Heart left ventricle (tissue), 13 donors: ENCODE results near the gene ZNF610.

Experiments
- POLR2A ChIP-seq, 2 donors: fragments of 450-650 bp; IDR thresholded peaks; one replicate each; pipeline ENCODE4 v1.6.1; 2017; ENCODE audit warnings: antibody characterized with exemption in 2 of 2, mild to moderate bottlenecking in 2 of 2, moderate library complexity in 2 of 2
- TF ChIP-seq, protein P1 (sequence below), 12 donors: fragments of 200-600 bp; sonication (generic) in 4 of 12; IDR thresholded peaks; one replicate each; pipeline versions ENCODE4 v1.5.0 to v1.8.0; 2018 to 2022; ENCODE audit warnings: antibody characterized with exemption in 12 of 12, mild to moderate bottlenecking in 5 of 12
- donor health status: ischemic (EF 13 %, LVEDD 7.1; RV severe dilation, severe dysfunction).
- donor health status: DM: no; HTN: yes; CAD: no.
- donor health status: DM: no; HTN: no; CAD: no.
- donor health status: ischemic (EF 25% LVEDD 6.9; RV normal size, moderate dysfunction).
- donor health status: ischemic (EF 25% LVEDD 5.7; RV mildly dilated, moderate dysfunction).
- donor health status: ischemic (EF 35%, LVEDD 5.7; RV mildly dilated, moderate dysfunction).
- donor health status: nonischemic (EF 11% LVEDD 7.7; RV severe dilation, severe dysfunction).
- donor health status: DM: yes; HTN: yes; CAD: no.
- donor health status: PGD.
- donor health status: ischemic (EF 29% LVEDD 5.4; RV normal size, mild dysfunction).
- donor health status: nonischemic (EF 23%, LVEDD 6.1; RV moderate dilation, normal function).

DNA sequence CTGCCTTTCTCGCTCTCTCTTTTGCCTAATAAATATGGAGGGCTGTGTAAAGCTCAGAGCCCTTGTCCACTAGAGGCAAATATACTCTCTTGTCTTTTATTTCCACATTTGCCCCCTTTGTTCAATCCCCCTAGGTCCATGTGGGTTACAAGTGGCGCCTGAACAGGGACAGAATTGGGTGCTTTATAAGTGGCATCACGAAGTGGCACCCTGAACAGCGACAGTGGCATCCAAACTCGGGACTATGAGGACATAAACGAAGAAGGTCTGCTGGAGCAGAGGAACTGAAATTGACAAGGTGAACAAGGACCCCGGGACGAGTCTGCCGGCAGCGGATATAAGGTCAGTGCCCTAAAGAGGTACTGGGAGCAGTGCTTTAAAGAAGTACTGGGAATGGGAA, 4.3 kb upstream of the ZNF610 start:
- TF ChIP-seq, protein P1, sequence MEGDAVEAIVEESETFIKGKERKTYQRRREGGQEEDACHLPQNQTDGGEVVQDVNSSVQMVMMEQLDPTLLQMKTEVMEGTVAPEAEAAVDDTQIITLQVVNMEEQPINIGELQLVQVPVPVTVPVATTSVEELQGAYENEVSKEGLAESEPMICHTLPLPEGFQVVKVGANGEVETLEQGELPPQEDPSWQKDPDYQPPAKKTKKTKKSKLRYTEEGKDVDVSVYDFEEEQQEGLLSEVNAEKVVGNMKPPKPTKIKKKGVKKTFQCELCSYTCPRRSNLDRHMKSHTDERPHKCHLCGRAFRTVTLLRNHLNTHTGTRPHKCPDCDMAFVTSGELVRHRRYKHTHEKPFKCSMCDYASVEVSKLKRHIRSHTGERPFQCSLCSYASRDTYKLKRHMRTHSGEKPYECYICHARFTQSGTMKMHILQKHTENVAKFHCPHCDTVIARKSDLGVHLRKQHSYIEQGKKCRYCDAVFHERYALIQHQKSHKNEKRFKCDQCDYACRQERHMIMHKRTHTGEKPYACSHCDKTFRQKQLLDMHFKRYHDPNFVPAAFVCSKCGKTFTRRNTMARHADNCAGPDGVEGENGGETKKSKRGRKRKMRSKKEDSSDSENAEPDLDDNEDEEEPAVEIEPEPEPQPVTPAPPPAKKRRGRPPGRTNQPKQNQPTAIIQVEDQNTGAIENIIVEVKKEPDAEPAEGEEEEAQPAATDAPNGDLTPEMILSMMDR (IDR thresholded peaks at IDR 0.05) = no peak
- no peak for TF ChIP-seq POLR2A (IDR thresholded peaks at IDR 0.05)
